Lower lobe of right lung (tissue), 2 donors: ENCODE measurements around the gene PRPSAP1. TPM values are rescaled to one million over a fixed set of nuclear protein-coding genes. Genes with fewer than 3 reads are reported as not detected.

ENCODE experiments used
- ATAC-seq, 2 donors: fragments of 200-7000 bp; cut with Tn5 transposase; one replicate each; pipeline ENCODE4 v1.9.1; 2020 to 2022; ENCODE audit warnings: mild to moderate bottlenecking in 2 of 2, moderate library complexity in 2 of 2
- DNase-seq: peaks from one replicate; pipeline ENCODE4 v3.0.0-alpha.2; 2020
- H3K27ac ChIP-seq: fragments of 200-600 bp; one replicate; pipeline ENCODE4 v1.8.0; 2022
- H3K27me3 ChIP-seq: fragments of 200-600 bp; one replicate; pipeline ENCODE4 v1.8.0; 2022; ENCODE audit warnings: low read depth
- H3K36me3 ChIP-seq: fragments of 200-600 bp; one replicate; pipeline ENCODE4 v1.8.0; 2022; ENCODE audit warnings: mild to moderate bottlenecking
- H3K4me1 ChIP-seq: fragments of 200-600 bp; one replicate; pipeline ENCODE4 v1.8.0; 2022
- H3K4me3 ChIP-seq: fragments of 200-600 bp; one replicate; pipeline ENCODE4 v1.8.0; 2022; ENCODE audit warnings: mild to moderate bottlenecking
- H3K9me3 ChIP-seq: fragments of 200-600 bp; one replicate; pipeline ENCODE4 v1.8.0; 2022
- CTCF ChIP-seq: fragments of 200-600 bp; IDR thresholded peaks from one replicate; pipeline ENCODE4 v1.8.0; 2022; ENCODE audit warnings: antibody characterized with exemption, mild to moderate bottlenecking
- intact Hi-C: fragments of 100-400 bp; cut with DNase I; formaldehyde crosslinking; loops from one replicate; pipeline ENCODE4 v1.11.0; 2022
- total RNA-seq: library from RNA; stranded (reverse); fragmentation: NEBNext Ultra II Directional; extraction: Animal tissue kit (Norgen Biotek cat#: 25700); gene quantifications from one replicate; pipeline ENCODE4 v1.2.1, GENCODE V29; 2021
- donor health status: DM: no; HTN: yes; CAD: no; lungs with severe emphysema.

Gene PRPSAP1
- total RNA-seq, 1 donor from 2014 or later, result 70.4 TPM

GRCh38 chr17:76333673-76334505 is 19.8 kb downstream of the PRPSAP1 start:
- H3K27me3 ChIP-seq, result no peaks in the 10 kb centered on the region
- H3K27ac ChIP-seq, result no peak overlapping the region
- no peaks in the 10 kb centered on the region for H3K4me1 ChIP-seq
- no peak for TF ChIP-seq CTCF
- DNase-seq (no peak), ATAC-seq (no peak)
- intact Hi-C loops, result no loop called here
- no peak overlapping the region for H3K4me3 ChIP-seq
- peaks cover 33% of the 10 kb centered on the region for H3K36me3 ChIP-seq
- H3K9me3 ChIP-seq, result no peaks in the 10 kb centered on the region

- peaks cover 61% of the 10 kb centered on the region for H3K36me3 ChIP-seq
- TF ChIP-seq CTCF, result no peak
- no peak overlapping the region for H3K4me3 ChIP-seq
- peaks cover 18% of the 10 kb centered on the region for H3K4me1 ChIP-seq
- ATAC-seq (no peak), DNase-seq (no peak)
- H3K27ac ChIP-seq, result no peak overlapping the region
- no peaks in the 10 kb centered on the region for H3K27me3 ChIP-seq
- no peaks in the 10 kb centered on the region for H3K9me3 ChIP-seq
- intact Hi-C loops, result no loop called here
Measured at GRCh38 chr17:76331083-76331482, 22.6 kb downstream of the PRPSAP1 start.

GRCh38 chr17:76329664-76330063 is 24.1 kb downstream of the PRPSAP1 start:
- H3K27ac ChIP-seq, result no peak overlapping the region
- H3K9me3 ChIP-seq, result no peaks in the 10 kb centered on the region
- no peak overlapping the region for H3K4me3 ChIP-seq
- no peaks in the 10 kb centered on the region for H3K27me3 ChIP-seq
- peaks cover 67% of the 10 kb centered on the region for H3K36me3 ChIP-seq
- DNase-seq, result no peak
- no peak for TF ChIP-seq CTCF
- intact Hi-C loops, result no loop called here
- no peak for ATAC-seq
- H3K4me1 ChIP-seq, result peaks cover 19% of the 10 kb centered on the region

GRCh38 chr17:76327696-76328095 is 26.0 kb downstream of the PRPSAP1 start:
- intact Hi-C loops, result no loop called here
- Histone ChIP-seq H3K9me3 (no peaks in the 10 kb centered on the region), H3K4me3 (no peak overlapping the region), H3K36me3 (peaks cover 87% of the 10 kb centered on the region), H3K27me3 (no peaks in the 10 kb centered on the region), H3K27ac (peak overlapping the region; percentile 60), H3K4me1 (peaks cover 19% of the 10 kb centered on the region)
- ATAC-seq (peak; percentile 56 to 77), DNase-seq (peak; percentile 54)
- no peak for TF ChIP-seq CTCF

- intact Hi-C loops, result no loop called here
- peaks cover 19% of the 10 kb centered on the region for H3K4me1 ChIP-seq
- no peak for TF ChIP-seq CTCF
- H3K27ac ChIP-seq, result no peak overlapping the region
- ATAC-seq (no peak), DNase-seq (no peak)
- H3K36me3 ChIP-seq, result peaks cover 90% of the 10 kb centered on the region
- H3K9me3 ChIP-seq, result no peaks in the 10 kb centered on the region
- no peak overlapping the region for H3K4me3 ChIP-seq
- no peaks in the 10 kb centered on the region for H3K27me3 ChIP-seq
Measured at GRCh38 chr17:76326306-76326705, 27.4 kb downstream of the PRPSAP1 start.
